ENCODE measurements around the gene WDR26.
"Not testable (repeated sequence)": the region's sequence is repeated elsewhere in the genome, so short reads cannot be mapped to it uniquely, and the experiment has no call there.

Gene WDR26

DNA sequence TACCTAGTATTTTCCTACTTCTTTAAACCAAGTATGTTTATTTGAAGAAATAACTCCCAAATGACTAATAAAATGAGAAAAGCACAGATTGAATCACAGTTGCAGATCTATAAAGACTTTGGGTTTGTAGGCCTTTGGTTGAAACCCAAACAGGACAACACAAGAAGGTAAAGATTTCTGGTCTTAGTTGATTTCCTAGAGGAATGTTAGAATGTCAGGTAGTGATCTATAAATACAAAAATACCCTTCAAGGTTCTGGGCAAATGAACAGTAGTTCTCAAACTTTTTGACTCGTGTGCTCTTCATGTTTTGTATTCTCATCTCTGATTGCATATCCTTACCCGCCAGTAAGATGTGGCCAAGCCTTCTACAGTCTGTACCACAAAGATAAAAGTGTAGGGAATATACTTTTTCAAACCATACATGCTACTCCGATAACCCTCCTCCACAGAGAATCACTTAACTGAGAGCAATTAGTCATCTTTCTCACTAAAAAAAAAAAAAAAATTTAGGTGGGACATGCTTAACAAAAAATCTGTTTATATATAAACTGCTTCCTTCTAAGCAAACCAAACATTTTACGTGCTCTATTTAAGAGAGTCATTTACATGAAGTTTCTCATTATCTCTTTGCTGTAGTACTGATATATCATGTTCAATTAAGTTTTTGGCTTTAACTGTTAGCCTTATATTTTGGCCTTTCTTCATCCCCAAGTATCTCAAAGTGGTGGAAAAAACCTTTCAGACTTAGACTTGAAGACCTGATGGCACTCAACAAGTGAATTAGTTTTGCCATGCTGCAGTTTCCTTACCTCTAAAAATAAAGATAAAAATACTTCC, 42.0 kb downstream of the WDR26 start:
- no peak for DNase-seq

DNA sequence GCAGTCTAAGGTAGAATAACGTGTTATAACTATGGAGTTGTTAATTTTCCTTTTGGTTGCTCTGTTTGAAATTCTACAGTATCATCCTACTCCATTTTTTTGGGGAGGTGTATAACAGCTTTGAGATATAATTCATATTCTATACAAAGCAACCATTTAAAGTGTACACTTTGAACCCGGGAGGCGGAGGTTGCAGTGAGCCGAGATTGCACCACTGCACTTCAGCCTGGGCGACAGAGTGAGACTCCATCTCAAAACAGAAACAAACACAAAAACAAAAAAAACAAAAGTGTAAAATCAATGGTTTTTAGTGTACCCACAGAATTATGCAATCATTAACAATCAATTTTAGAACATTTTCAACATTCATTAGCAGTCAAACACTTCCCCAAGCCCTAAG, 44.1 kb downstream of the WDR26 start:
- no peak for DNase-seq

DNA sequence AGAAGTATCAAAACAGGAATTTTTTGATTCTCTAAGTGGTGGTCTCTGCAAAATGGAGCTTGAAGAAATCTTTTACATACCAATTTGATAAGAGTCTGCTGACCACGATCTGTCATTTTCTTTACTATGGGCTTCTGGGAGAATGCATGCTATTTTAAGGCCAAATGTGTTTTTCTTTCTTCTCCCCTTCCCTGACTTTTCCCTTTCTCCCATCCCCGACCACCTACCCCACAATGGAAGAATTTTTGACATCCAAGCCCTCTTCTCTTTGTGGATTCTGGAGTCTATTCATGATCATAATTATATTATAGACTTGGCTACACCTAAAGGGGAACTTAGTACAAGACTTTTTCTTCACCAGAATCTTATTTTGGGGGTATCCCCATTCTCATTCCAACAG, 46.7 kb downstream of the WDR26 start:
- DNase-seq, result no peak

DNA sequence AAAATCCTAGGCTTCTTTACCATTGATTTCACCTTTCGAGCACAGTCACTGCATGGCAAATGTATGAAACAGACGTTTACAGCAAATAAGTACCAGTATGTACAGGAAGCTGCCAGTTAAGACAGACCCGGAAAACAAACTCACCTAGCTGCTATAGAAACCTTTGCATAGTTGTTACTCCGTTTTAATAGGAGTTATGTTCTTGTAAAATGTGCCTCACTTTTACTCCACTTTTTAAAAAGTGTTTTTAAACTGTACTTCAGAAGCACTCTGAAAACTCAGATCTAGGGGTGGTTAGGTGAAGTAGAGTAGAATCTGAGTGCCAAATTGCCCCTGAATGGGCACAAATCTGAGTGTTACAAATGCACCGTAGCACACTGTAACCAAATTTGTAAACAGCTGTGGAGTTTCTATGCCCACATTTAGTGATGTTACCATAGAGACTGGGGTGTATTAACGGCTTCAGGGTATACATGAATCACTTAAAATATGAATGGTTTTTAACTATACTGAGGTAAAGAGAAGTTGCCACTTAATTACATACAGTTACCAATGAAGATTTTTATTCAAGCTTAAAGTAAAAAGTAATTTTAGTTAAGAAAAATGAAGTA, 47.2 kb downstream of the WDR26 start:
- peak in 1 of 2 donors; percentile 34 for DNase-seq

DNA sequence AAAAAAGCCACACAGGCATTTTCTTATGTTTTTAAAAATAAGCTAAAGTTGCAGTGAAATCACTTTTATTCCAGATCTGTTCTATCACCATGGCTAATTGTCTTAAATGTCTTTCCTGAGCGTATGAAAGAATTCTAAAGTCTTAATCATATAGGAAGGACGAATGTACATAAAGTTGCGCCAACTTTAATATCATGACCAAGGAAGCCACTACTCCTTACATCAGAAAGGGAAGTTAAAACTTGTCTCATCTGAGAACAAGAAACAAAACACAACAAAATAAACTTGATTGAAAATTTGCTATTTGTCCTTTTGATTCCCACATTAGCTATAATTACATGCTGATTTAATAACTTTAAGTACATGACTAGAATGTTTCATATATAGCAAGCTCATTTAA, 51.4 kb downstream of the WDR26 start:
- no peak for DNase-seq

DNA sequence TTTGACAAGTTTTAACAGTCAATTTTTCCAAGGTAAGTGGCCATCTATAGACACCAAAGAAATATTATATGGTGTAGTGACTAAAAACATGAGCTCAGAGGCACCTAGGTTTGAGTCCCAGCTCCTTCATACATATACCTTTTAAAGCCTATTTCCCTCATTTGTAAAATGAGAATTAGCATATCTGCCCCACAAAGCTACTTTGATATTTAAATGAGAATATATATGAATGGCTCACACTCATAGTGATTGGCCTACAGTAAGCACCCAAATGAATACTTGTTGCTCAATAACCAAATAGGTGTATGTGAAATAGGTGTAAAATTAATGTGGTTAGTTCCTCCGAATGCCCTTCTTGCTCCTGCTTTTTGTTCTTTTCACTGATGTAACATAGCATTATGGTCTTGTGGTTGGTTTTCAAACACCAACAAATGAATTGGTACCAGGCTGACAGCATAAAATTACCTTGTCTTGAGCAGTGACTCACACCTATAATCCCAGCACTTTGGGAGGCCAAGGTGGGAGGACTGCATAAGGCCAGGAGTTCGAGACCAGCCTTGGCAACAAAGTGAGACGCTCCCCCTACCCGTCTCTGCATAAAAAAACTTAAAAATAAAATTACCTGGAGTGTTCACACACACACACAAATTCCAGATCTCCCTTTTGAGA, 52.6 kb downstream of the WDR26 start:
- no peak for DNase-seq

- peak; percentile 30 to 61 for DNase-seq
These were observed 54.6 kb downstream of the WDR26 start for GRCh38 chr1:224380003-224380402.

DNA sequence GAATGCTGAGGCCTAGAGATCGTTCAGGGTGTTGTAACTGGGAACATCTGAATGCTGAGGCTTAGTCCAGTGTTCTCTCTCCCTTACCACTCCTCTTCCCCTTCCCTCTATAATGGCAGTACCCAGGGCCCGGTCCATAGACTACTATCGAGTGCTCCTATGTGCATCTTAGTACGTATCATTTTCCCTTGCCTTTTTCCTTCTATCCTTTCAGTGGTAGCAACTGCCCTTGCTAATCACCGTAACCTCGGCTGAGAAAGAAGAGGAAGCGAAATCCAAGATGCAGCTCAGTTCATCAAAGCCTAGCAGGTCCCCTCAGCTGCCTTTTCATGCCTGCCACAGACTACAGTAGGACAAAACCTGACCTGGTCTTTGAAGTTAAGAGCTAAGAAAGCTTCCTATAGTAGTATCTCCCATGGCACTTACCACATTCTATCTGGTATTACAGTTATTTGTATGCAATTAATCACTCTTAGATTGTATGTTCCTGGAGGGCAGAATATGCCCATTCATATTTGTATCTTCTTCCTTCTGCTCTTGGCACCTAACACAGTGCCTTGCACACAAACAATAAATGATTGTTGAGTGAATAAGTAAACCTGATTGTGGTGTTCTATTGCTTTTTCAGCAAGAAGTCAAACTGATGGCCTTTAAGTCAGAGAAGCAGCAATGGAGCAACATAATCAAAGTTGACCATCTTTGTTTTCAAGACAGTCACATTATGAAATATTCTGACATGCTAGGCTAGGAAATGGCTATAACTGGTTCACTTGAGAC, 55.6 kb downstream of the WDR26 start:
- no peak for DNase-seq

DNA sequence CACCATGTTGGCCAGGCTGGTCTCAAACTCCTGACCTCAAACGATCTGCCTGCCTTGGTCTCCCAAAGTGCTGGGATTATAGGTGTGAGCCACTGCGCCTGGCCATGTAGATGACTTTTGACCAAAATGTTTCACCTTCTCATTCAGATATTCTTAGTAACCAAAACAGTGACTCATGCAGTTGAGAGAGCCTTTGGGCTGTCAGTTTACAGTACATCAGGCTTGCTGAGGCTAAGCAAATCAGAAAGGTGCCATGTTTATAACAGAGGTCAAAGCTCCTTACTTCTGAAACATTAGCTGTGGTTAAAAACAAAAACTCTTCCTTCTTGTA, 57.0 kb downstream of the WDR26 start:
- peak in 1 of 2 donors; percentile 18 for DNase-seq

GRCh38 chr1:224375059-224375458, 59.5 kb downstream of the WDR26 start:
- DNase-seq, result no peak

GRCh38 chr1:224373008-224373590, 61.5 kb downstream of the WDR26 start:
- no peak for DNase-seq

DNA sequence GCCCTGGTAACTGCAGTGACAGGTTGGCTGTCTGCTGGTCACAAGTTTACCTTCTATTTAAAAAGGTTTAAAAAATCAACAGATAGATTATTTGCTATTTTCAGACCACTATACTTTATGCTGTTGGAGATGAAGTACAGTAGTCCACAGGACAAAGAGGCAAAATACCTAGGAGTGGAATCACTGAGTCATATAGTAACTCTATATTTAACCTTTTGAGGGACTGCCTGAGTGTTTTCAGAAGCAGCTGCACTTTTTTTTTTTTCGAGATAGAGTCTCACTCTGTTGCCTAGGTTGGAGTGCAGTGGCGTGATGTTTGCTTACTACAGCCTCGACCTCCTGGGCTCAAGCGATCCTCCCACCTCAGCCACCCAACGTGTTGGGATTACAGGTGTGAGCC, 66.2 kb downstream of the WDR26 start:
- no peak for DNase-seq

DNA sequence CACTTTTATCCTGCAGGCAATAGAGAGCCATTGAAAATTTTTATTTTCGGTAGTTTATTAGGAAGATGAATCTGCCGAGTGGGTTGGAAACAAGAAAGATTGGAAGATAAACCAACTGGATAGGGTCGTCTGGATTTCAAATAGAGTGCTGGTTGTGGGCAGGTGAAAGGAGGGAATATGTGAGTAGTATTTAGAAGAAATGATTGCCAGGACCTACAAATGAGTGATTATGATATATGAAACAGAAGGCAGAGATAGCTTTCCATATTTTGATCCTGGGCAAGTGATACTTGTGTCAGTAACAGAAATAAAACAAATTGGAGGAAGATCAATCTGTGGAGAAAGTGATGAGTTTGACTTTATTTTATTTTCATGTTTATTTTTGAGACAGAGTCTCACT, 75.4 kb downstream of the WDR26 start:
- no peak for DNase-seq

DNA sequence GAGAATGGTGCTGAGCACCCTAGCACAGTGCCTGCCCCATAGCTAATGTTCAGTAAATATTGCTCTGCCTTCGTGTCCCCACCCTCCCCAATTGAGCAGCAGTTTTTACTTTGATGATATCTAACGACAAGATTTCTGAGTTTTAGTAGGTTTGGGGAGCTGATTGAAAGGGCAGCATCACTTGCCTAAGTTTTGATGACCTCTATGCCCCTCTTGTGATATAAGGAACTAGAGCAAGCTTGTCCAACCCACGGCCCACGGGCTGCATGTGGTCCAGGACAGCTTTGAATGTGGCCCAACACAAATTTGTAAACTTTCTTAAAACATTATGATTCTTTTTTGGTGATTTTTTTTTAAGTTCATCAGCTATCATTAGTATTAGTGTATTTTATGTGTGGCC, 76.4 kb downstream of the WDR26 start:
- no peak for DNase-seq

DNA sequence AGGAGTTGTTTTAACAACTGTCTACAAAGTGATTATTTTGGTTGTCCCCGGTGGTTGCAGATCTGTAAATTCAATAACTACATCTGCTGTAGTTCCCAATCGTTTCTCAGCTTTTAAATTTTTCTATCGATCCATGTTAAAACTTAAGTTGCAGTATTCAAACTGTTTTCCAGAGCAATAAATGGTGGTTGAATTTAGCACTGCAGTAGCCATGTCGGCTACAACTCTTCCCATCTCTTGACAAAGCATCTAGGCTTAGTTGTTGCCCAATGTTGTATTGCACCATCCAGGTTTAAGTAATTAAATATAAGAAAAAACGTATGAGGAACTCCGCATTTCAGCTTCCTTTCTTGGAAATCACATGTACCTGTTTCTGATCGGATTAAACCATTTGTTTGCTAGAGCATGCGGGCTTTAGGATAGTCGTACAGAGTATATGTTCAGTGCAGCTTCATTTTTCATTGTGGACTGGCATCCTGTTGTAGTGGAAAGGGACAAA, 76.9 kb downstream of the WDR26 start:
- no peak for DNase-seq

DNA sequence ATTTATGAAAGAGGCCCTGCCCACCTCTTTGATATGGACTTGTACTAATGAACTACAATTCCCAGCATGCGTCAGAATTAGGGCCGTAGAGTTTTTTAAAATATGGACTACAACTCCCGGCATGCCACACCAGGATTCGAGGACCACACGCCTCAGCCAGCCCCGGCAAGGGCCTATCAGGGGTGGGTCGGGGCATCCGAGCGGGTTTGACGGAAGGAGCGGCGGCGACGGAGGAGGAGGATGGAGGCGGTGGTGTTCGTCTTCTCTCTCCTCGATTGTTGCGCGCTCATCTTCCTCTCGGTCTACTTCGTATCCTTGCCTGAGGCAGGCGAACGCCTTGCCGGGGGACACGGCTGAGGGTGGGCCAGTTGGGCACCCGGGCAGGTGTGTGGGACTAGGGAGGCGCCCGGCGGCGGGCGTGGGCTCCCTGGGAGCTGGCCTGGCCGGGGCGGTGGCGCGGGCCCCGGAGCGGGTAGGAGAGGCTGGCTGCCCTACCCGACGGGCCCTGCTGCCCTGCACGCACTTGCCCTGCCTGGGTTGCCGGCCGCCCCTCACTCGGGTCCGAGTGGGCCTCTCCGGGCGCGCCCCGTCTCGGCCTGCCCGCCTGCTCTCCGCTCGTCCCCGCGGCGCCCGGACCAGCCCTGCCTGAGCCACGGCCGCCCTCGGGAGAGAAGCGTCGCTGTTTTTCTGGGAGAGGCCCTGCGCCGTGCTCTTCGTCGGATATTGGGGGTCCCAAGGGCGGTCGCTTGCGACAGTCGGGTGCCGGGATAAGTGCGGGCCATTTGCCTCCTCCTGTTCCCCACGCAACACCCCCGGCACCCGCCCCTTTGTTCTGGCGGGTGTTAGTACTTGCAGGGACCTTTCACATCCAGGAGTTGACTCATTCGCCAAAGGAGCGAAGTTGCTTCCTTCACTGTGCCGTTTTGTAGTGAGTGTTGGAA, 77.6 kb downstream of the WDR26 start, which contains the start of gene CNIH4:
CNIH4 (plus strand) TSS at position 195 of the 941 bp plus-strand sequence; CDS start at position 241, 46 bp downstream.
- DNase-seq, result peak; percentile 93 to 95

GRCh38 chr1:224353975-224354925, 80.3 kb downstream of the WDR26 start:
- no peak for DNase-seq

DNA sequence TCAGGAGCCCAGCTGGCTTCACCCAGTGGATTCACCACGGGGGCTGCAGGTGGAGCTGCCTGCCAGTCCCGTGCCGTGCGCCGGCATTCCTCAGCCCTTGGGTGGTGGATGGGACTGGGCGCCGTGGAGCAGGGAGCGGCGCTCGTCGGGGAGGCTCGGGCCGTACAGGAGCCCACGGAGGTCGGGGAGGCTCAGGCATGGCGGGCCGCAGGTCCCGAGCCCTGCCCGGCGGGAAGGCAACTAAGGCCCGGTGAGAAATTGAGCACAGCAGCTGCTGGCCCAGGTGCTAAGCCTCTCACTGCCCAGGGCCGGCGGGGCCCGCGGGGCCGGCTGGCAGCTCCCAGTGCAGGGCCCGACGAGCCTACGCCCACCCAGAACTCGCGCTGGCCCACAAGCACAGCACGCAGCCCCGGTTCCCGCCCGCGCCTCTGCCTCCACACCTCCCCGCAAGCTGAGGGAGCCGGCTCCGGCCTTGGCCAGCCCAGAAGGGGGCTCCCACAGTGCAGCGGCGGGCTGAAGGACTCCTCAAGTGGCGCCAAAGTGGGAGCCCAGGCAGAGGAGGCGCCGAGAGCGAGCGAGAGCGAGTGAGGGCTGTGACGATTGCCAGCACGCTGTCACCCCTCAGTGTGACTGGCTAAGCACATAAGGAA, 82.0 kb downstream of the WDR26 start:
- DNase-seq, result not testable (repeated sequence)

DNA sequence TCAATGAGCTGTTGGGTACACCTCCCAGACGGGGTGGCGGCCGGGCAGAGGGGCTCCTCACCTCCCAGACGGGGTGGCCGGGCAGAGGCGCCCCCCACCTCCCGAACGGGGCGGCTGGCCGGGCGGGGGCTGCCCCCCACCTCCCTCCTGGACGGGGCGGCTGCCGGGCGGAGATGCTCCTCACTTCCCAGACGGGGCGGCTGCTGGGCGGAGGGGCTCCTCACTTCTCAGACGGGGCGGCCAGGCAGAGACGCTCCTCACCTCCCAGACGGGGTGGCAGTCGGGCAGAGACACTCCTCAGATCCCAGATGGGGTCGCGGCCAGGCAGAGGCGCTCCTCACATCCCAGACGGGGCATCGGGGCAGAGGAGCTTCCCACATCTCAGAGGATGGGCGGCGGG, 84.9 kb downstream of the WDR26 start:
- DNase-seq, result not testable (repeated sequence)

GRCh38 chr1:224348137-224348536, 86.5 kb downstream of the WDR26 start:
- no peak for DNase-seq

All from CD4-positive, alpha-beta T cell treated with Interleukin-1 beta for 1 hour (primary cell).